Thyroid gland (tissue), 4 donors: ENCODE measurements around the gene UQCRHL. TPM values are rescaled to one million over a fixed set of nuclear protein-coding genes. Genes with fewer than 3 reads are reported as not detected.
"Not testable (repeated sequence)": the region's sequence is repeated elsewhere in the genome, so short reads cannot be mapped to it uniquely, and the experiment has no call there.

ENCODE experiments used
- DNase-seq, 2 donors: peaks; one replicate each; pipeline ENCODE4 v3.0.0-alpha.2; 2019
- H3K27ac ChIP-seq, 3 donors: fragments of 200-600 bp; sonication (generic); 1 replicate in 2 of 3; 2 replicates in 1 of 3; pipeline ENCODE4 v1.5.1; 2016 to 2019; ENCODE audit warnings: mild to moderate bottlenecking in 1 of 3, moderate library complexity in 1 of 3
- H3K27me3 ChIP-seq: fragments of 200-600 bp; sonication (generic); one replicate; pipeline ENCODE4 v1.5.1; 2019
- H3K36me3 ChIP-seq, 2 donors: fragments of 200-600 bp; sonication (generic); one replicate each; pipeline ENCODE4 v1.5.1; 2016 to 2019
- H3K4me1 ChIP-seq, 2 donors: fragments of 200-600 bp; sonication (generic); one replicate each; pipeline ENCODE4 v1.5.1; 2017 to 2019
- H3K4me3 ChIP-seq, 3 donors: fragments of 200-600 bp; sonication (generic); replicated peaks in 1 of 3; 1 replicate in 2 of 3; 2 replicates in 1 of 3; pipeline ENCODE4 v1.5.1; 2016; ENCODE audit warnings: mild to moderate bottlenecking in 1 of 3
- H3K9me3 ChIP-seq: fragments of 200-600 bp; sonication (generic); one replicate; pipeline ENCODE4 v1.5.1; 2017
- CTCF ChIP-seq, 6 experiments: fragments of 200-600 bp in 3 of 6; fragments of 450-650 bp in 3 of 6; sonication (generic) in 3 of 6; IDR thresholded peaks; one replicate each; pipeline ENCODE4 v1.5.1; 2016 to 2019; ENCODE audit warnings: antibody characterized with exemption in 6 of 6, mild to moderate bottlenecking in 2 of 6, inconsistent platforms in 1 of 6, moderate library complexity in 1 of 6
- POLR2A ChIP-seq, 2 donors: fragments of 450-650 bp; IDR thresholded peaks; one replicate each; pipeline ENCODE4 v1.6.1; 2017; ENCODE audit warnings: antibody characterized with exemption in 2 of 2, mild to moderate bottlenecking in 2 of 2, moderate library complexity in 1 of 2
- WGBS, 2 donors: methylation state at CpG; one replicate each; pipeline ENCODE4 v1.1.5; 2017; 5-methylcytosine and 5-hydroxymethylcytosine counted together
- intact Hi-C: fragments of 100-400 bp; cut with DNase I; formaldehyde crosslinking; loops from one replicate; pipeline ENCODE4 v1.15.1; 2023
- total RNA-seq, 4 donors: library from RNA; depleted of rRNA; stranded (reverse); fragments of >200 nt; gene quantifications; one replicate each; pipeline ENCODE4 v1.2.3, GENCODE V29; 2016

The UQCRHL gene
- total RNA-seq, 4 donors from 2014 or later: 0.81 to 1.3 (median 1.00) TPM

- DNase-seq: no peak
- H3K4me1 ChIP-seq: peaks cover 46 to 48% of the 10 kb centered on the region in 2 donors
- H3K27me3 ChIP-seq: no peaks in the 10 kb centered on the region
- TF ChIP-seq CTCF (IDR thresholded peaks at IDR 0.05) (no peak), POLR2A (IDR thresholded peaks at IDR 0.05) (peak in 1 of 2 donors; percentile 70)
- 0% methylated on average over 1 of the region's 34 CpGs; no CpG with 5 or more reads in 1 of the 2 donors for WGBS, 2 donors
- peak overlapping the region; percentile 42 to 68 (median 67) for H3K4me3 ChIP-seq
- H3K9me3 ChIP-seq: no peaks in the 10 kb centered on the region
- intact Hi-C loops: loop anchor here (10.0 kb wide), 1 partner anchor 47 kb away; no protein-coding TSS in a partner anchor
- H3K27ac ChIP-seq: peak overlapping the region; percentile 88 to 97 (median 97)
- no peaks in the 10 kb centered on the region for H3K36me3 ChIP-seq
These were observed 40.4 kb upstream of the UQCRHL start for GRCh38 chr1:15847893-15848142.

GRCh38 chr1:15847100-15847892, 39.8 kb upstream of the UQCRHL start, which contains the start of gene SPEN:
SPEN (plus strand) TSS chr1:15847707; CDS start chr1:15848068, 361 bp downstream.
- H3K27ac ChIP-seq: peak within 1 kb of the TSS; percentile 90 to 97 (median 97)
- H3K27me3 ChIP-seq: no peaks in the 10 kb centered on the region
- TF ChIP-seq POLR2A (IDR thresholded peaks at IDR 0.05): peak in 1 of 2 donors; percentile 84
- TF ChIP-seq CTCF (IDR thresholded peaks at IDR 0.05): peak in 4 of 6 experiments; percentile 13 to 46 (median 28)
- H3K36me3 ChIP-seq: no peaks in the 10 kb centered on the region
- no peaks in the 10 kb centered on the region for H3K9me3 ChIP-seq
- DNase-seq: peak; percentile 97 to 98
- H3K4me3 ChIP-seq: peak within 1 kb of the TSS; percentile 42 to 68 (median 67)
- intact Hi-C loops: loop anchor here (10.0 kb wide), 1 partner anchor 48 kb away; no protein-coding TSS in a partner anchor
- WGBS, 2 donors: 0 to 1% methylated on average over 25 to 27 of the region's 86 CpGs
- H3K4me1 ChIP-seq: peaks cover 41 to 44% of the 10 kb centered on the region in 2 donors

GRCh38 chr1:15846056-15846455, 38.6 kb upstream of the UQCRHL start:
- intact Hi-C loops: loop anchor here (10.0 kb wide), 1 partner anchor 49 kb away; no protein-coding TSS in a partner anchor
- not testable (repeated sequence) for H3K9me3 ChIP-seq, H3K27me3 ChIP-seq, H3K27ac ChIP-seq, H3K36me3 ChIP-seq, H3K4me3 ChIP-seq, DNase-seq
- 96% methylated on average over 11 of the region's 11 CpGs for WGBS, 2 donors
- H3K4me1 ChIP-seq: peaks cover 29 to 35% of the 10 kb centered on the region in 2 donors

GRCh38 chr1:15843826-15844572, 36.5 kb upstream of the UQCRHL start:
- H3K27ac ChIP-seq: peak overlapping the region; percentile 48 to 68 (median 64)
- H3K4me3 ChIP-seq: no peak overlapping the region
- WGBS, 2 donors: 22 to 49% methylated on average over 3 of the region's 3 CpGs
- peaks cover 18 to 28% of the 10 kb centered on the region in 2 donors for H3K4me1 ChIP-seq
- peak; percentile 24 to 37 for DNase-seq
- no peaks in the 10 kb centered on the region for H3K27me3 ChIP-seq
- no peaks in the 10 kb centered on the region for H3K36me3 ChIP-seq
- intact Hi-C loops: loop anchor here (10.0 kb wide), 1 partner anchor 51 kb away; no protein-coding TSS in a partner anchor
- H3K9me3 ChIP-seq: no peaks in the 10 kb centered on the region
- TF ChIP-seq POLR2A (IDR thresholded peaks at IDR 0.05) (no peak), CTCF (IDR thresholded peaks at IDR 0.05) (no peak)

- H3K27ac ChIP-seq: no peak overlapping the region
- TF ChIP-seq CTCF (IDR thresholded peaks at IDR 0.05) (no peak), POLR2A (IDR thresholded peaks at IDR 0.05) (no peak)
- H3K9me3 ChIP-seq: no peaks in the 10 kb centered on the region
- DNase-seq: no peak
- peaks cover 12 to 14% of the 10 kb centered on the region in 2 donors for H3K4me1 ChIP-seq
- intact Hi-C loops: no loop called here
- 92 to 95% methylated on average over 4 of the region's 4 CpGs for WGBS, 2 donors
- H3K36me3 ChIP-seq: no peaks in the 10 kb centered on the region
- no peak overlapping the region for H3K4me3 ChIP-seq
- H3K27me3 ChIP-seq: no peaks in the 10 kb centered on the region
These were observed 31.3 kb upstream of the UQCRHL start for GRCh38 chr1:15838721-15839120.
